K562 (cell line): Measurements from ENCODE around the gene NMB. TPM values are rescaled to one million over a fixed set of nuclear protein-coding genes. Genes with fewer than 3 reads are reported as not detected.

Source experiments
- BRF1 ChIP-seq: IDR thresholded peaks from 3 replicates; pipeline ENCODE4 v1.6.1; 2011; ENCODE audit warnings: borderline replicate concordance, mild to moderate bottlenecking; ENCODE audit not compliant: insufficient read length; ENCODE audit errors: extremely low read depth
- CUX1 ChIP-seq: fragments of 200-800 bp; sonication (Bioruptor generic); IDR thresholded peaks from 2 replicates; pipeline ENCODE4 v1.6.1; 2016; ENCODE audit warnings: missing genetic modification characterization, missing compliant biosample characterization
- FOXA3 ChIP-seq, 2 experiments: fragments of 450-650 bp in 1 of 2; sonication (generic) in 1 of 2; formaldehyde crosslinking; IDR thresholded peaks in 1 of 2; conservative IDR thresholded peaks in 1 of 2; 2 replicates each; pipeline versions ENCODE4 v1.4.0 to v1.8.0; 2020 to 2022; ENCODE audit warnings: mild to moderate bottlenecking in 2 of 2, missing genetic modification reagents in 1 of 2
- GABPA ChIP-seq: fragments of 200-800 bp; sonication (Bioruptor generic); conservative IDR thresholded peaks from 2 replicates; pipeline ENCODE4 v1.6.1; 2016; ENCODE audit warnings: low read depth, missing genetic modification characterization, missing compliant biosample characterization
- GATAD2A ChIP-seq: fragments of 450-650 bp; IDR thresholded peaks from 2 replicates; pipeline ENCODE4 v1.6.1; 2017
- MCM7 ChIP-seq, 2 experiments: fragments of 450-650 bp; IDR thresholded peaks; 2 replicates each; pipeline ENCODE4 v1.6.1; 2016 to 2018
- MTA2 ChIP-seq: fragments of 450-650 bp; IDR thresholded peaks from 2 replicates; pipeline ENCODE4 v1.6.1; 2016; ENCODE audit warnings: low read depth
- PHB2 ChIP-seq: fragments of 450-650 bp; IDR thresholded peaks from 2 replicates; pipeline ENCODE4 v1.6.1; 2017; ENCODE audit warnings: low read depth
- PRMT5 ChIP-seq: sonication (generic); formaldehyde crosslinking; IDR thresholded peaks from 2 replicates; pipeline ENCODE4 v1.5.0; 2020; ENCODE audit warnings: missing genetic modification reagents
- RFX1 ChIP-seq: fragments of 450-650 bp; IDR thresholded peaks from 2 replicates; pipeline ENCODE4 v1.6.1; 2016; ENCODE audit warnings: mild to moderate bottlenecking, moderate library complexity
- TAF1 ChIP-seq: IDR thresholded peaks from 2 replicates; pipeline ENCODE4 v1.6.1; 2011; ENCODE audit warnings: mild to moderate bottlenecking, low read length, moderate library complexity; ENCODE audit not compliant: insufficient read depth, control insufficient read depth, severe bottlenecking; ENCODE audit errors: extremely low read depth
- U2AF1 ChIP-seq: fragments of 200-400 bp; formaldehyde crosslinking; optimal IDR thresholded peaks from 2 replicates; pipeline ENCODE3; 2017; ENCODE audit warnings: mild to moderate bottlenecking, low read depth, low read length, moderate library complexity
- ZBTB33 ChIP-seq: sonication (generic); formaldehyde crosslinking; IDR thresholded peaks from 2 replicates; pipeline ENCODE4 v1.8.1; 2023; ENCODE audit warnings: mild to moderate bottlenecking, missing genetic modification reagents
- ZNF3 ChIP-seq: fragments of 250-450 bp; sonication (Bioruptor Pico); IDR thresholded peaks from 2 replicates; pipeline ENCODE4 v1.5.0; 2021; ENCODE audit warnings: mild to moderate bottlenecking, moderate library complexity
- ZNF592 ChIP-seq: fragments of 450-650 bp; IDR thresholded peaks from 2 replicates; pipeline ENCODE4 v1.6.1; 2017; ENCODE audit warnings: antibody characterized with exemption, mild to moderate bottlenecking
- ZZZ3 ChIP-seq: fragments of 450-650 bp; IDR thresholded peaks from 2 replicates; pipeline ENCODE4 v1.6.1; 2016; ENCODE audit warnings: antibody characterized with exemption, mild to moderate bottlenecking, moderate library complexity
- polyA plus RNA-seq, 8 experiments: library from polyadenylated mRNA; depleted of rRNA in 4 of 8; stranded (reverse) in 5 of 8; unstranded in 3 of 8; fragments of >200 nt; fragmentation: Nextera tagmentation in 2 of 8; fragmentation: Illumina TruSeq in 1 of 8; extraction: Ambion mirVana in 2 of 8; extraction: Trizol in 1 of 8; gene quantifications; 2 replicates each; pipeline versions ENCODE4 v1.2.1 to v1.2.3, GENCODE V29; 2011 to 2014; ENCODE audit warnings: inconsistent platforms in 1 of 8, missing spikeins in 1 of 8
- total RNA-seq, 7 experiments: library from RNA; depleted of rRNA in 6 of 7; stranded (reverse); fragments of >200 nt in 6 of 7; fragmentation: Illumina TruSeq in 2 of 7; extraction: Trizol in 2 of 7; gene quantifications; 2 replicates each; pipeline versions ENCODE4 v1.2.1 to v1.2.3, GENCODE V29; 2011 to 2021; ENCODE audit warnings: low replicate concordance in 1 of 7

The NMB gene
- total and polyA plus RNA-seq, 9 of the 15 experiments (the other 6 are each of a cell fraction or from before 2014, with no cell fraction given): 0.06 to 0.16 (median 0.09) TPM; not detected in 5

GRCh38 chr15:84633311-84634227 lies 24.4 kb downstream of the NMB start (continued):
- TF ChIP-seq ZNF592 (0 out of 2 replicates have a peak, but pooled peaks have one; percentile 50), ZNF3 (no peak), ZZZ3 (no peak), CUX1 (CRISPR knock-in tag) (no peak), TAF1 (peak; percentile 8), U2AF1 (no peak), ZBTB33 (CRISPR knock-in tag) (peak; percentile 23; the same call in 1 of the 2 replicates), MTA2 (no peak), PRMT5 (CRISPR knock-in tag) (no peak), BRF1 (no peak), FOXA3 (CRISPR knock-in tag; conservative IDR thresholded peaks at IDR 0.05 in 1 of 2, IDR thresholded peaks at IDR 0.05 in 1 of 2) (no peak), GABPA (tag) (no peak; the same call in none of the 2 replicates), GATAD2A (no peak), PHB2 (no peak), RFX1 (no peak), MCM7 (IDR thresholded peaks at IDR 0.05) (no peak)
